GM12892 (cell line): Measurements from ENCODE around the gene ISCU.

Source experiments
- DNase-seq: peaks from one replicate; pipeline ENCODE4 v3.0.0; 2011; ENCODE audit not compliant: insufficient read length
- FAIRE-seq: peaks from 2 replicates; lab custom pipeline; 2011; peaks lifted over from hg19 to GRCh38; lab: Jason Lieb, UNC
- POLR2A ChIP-seq: IDR thresholded peaks from 2 replicates; pipeline ENCODE4 v1.6.1; 2011; ENCODE audit warnings: low read depth, low read length, control low read depth
- POLR2AphosphoS5 ChIP-seq: IDR thresholded peaks from 2 replicates; pipeline ENCODE4 v1.6.1; 2011; ENCODE audit warnings: low read depth, low read length, control low read depth
- TAF1 ChIP-seq: IDR thresholded peaks from 2 replicates; pipeline ENCODE4 v1.6.1; 2011; ENCODE audit warnings: low read depth, mild to moderate bottlenecking, control low read depth, low read length, borderline replicate concordance

The ISCU gene

GRCh38 chr12:108594960-108595710, 32.7 kb downstream of the ISCU start:
- no peak for TF ChIP-seq POLR2AphosphoS5
- no peak for TF ChIP-seq POLR2A
- TF ChIP-seq TAF1: no peak
- FAIRE-seq (peak; percentile 84), DNase-seq (no peak)

GRCh38 chr12:108595711-108596647, 33.6 kb downstream of the ISCU start:
- TF ChIP-seq POLR2AphosphoS5: no peak
- no peak for TF ChIP-seq TAF1
- no peak for TF ChIP-seq POLR2A
- FAIRE-seq (no peak), DNase-seq (no peak)

- DNase-seq (no peak), FAIRE-seq (no peak)
- TF ChIP-seq POLR2AphosphoS5 (no peak), POLR2A (no peak), TAF1 (no peak)
Measured at GRCh38 chr12:108596854-108597558, 34.6 kb downstream of the ISCU start.

- no peak for FAIRE-seq
- no peak for DNase-seq
- TF ChIP-seq POLR2A (no peak), TAF1 (no peak), POLR2AphosphoS5 (no peak)
Measured at GRCh38 chr12:108597559-108598471, 35.4 kb downstream of the ISCU start, which contains the start of gene TMEM119. Gene TMEM119 (minus strand): TSS chr12:108598084. CDS start chr12:108592383, 5,701 bp downstream.

GRCh38 chr12:108598553-108599250, 36.3 kb downstream of the ISCU start:
- FAIRE-seq (no peak), DNase-seq (no peak)

GRCh38 chr12:108599541-108599940, 37.1 kb downstream of the ISCU start:
- TF ChIP-seq TAF1 (no peak), POLR2AphosphoS5 (no peak), POLR2A (no peak)
- no peak for FAIRE-seq
- no peak for DNase-seq

More at GRCh38 chr12:108598553-108599250, 36.3 kb downstream of the ISCU start:
- no peak for TF ChIP-seq POLR2AphosphoS5
- no peak for TF ChIP-seq TAF1
- TF ChIP-seq POLR2A: no peak

- DNase-seq (no peak), FAIRE-seq (no peak)
- TF ChIP-seq TAF1: no peak
Measured at GRCh38 chr12:108599948-108600701, 37.7 kb downstream of the ISCU start.

- TF ChIP-seq TAF1 (no peak), POLR2A (no peak)
- no peak for DNase-seq
- FAIRE-seq: no peak
Measured at GRCh38 chr12:108600702-108601007, 38.3 kb downstream of the ISCU start.

- no peak for FAIRE-seq
- DNase-seq: no peak
- no peak for TF ChIP-seq POLR2A
- TF ChIP-seq TAF1: no peak
- TF ChIP-seq POLR2AphosphoS5: no peak
Measured at GRCh38 chr12:108602209-108602705, 39.9 kb downstream of the ISCU start.
